Measurements from ENCODE around the gene GHDC.
"Not testable (repeated sequence)": the region's sequence is repeated elsewhere in the genome, so short reads cannot be mapped to it uniquely, and the experiment has no call there.

GHDC gene

DNA sequence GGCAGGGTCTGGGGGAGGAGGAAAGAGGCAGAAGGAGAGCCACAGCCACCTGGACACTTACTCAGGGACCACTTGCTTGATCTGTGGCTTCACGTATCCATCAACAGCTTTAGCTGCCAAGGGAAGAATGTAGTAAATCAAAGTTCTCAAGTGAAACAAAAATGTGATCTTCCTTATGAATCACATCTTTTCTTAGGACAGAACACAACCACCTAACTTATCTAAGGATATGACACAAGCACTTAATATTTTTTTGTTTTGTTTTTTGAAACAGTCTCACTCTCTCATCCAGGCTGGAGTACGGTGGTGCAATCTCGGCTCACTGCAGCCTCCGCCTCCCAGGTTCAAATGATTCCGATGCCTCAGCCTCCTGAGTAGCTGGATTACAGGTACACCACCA lies 8.4 kb upstream of the GHDC start:
- no peak for DNase-seq

DNA sequence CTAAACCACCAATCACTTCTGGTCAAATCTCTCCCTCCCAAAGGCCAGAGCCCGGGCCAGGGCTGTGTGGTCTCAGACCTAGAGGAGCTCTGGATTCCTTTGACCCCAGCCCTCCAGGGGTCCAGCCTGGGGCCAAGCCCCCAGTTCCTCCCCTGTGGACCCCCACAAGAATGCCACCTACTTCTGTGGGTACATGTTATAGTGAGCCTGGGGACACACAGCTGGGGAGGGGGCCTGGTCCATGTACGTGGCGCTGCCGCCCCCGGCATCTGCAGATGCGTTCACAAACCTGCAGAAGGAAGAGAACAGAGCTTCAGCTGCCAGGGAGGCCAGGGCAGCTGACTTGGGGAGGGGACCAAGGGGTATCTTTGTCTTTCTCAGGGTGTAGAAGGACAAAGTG lies 7.9 kb upstream of the GHDC start:
- no peak for DNase-seq

GRCh38 chr17:42201458-42201772 lies 7.1 kb upstream of the GHDC start:
- no peak for DNase-seq

DNA sequence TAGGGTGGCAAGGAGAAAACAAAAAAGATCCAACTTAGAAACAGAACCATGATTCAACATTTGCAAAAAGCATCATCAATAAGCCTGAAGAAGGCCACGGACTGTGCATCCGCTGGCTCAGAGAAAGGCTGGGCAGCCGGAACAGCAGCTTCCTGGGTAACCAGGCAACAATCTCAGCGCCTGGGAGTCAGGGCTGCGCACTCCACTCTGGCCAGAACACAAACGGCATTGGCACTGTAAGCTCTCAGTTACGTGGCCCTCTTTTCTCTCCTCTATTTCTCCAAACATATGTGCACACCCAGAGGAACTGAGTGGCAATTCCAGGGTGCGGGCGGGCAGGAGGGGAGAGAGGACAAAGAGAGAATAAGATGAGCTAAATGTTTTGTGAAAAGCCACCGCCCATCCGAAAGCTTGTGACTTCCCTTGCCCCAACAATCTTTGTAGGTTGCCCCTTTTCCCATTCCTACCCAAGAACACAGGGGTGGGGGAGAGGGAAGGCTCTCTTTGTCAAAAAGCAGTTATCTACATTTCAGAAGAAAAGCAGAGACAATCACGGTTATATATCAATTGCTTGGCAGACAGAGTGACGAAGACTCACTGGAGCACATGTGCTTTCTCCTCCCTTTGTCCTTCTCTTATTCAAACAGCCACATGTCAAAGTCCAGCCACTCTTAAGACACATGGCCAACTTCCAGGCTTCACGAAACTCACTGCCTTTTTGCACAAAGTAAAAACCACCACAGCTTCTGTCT lies 6.6 kb upstream of the GHDC start:
- DNase-seq: no peak

DNA sequence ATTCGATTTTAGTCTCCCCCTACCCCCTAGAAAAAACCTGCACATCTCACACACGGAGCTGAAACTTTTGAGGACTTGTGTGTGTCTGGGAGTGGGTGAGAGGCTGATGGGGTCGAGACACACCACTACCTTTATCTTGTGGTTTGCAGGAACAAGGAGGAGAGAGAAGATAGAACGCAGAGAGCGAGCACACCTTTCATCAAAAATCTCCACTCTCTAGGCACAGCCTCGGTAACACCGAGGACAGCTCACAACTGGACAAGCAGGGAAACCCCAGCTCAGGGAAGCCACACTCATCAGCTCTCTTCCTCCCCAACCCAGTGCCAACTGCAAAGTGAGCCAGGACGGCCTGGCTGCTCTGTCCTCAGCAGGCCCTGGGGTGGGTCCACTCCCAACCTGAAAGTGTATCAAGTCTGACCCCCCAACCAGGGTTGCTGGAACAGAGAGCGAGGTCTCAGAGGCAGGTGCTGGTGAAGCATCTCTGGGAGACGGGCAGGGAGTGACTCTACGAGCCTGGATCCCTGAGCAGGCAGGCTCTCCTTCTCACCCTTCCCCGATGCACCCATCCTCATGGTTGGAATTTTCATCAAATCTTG lies 5.2 kb upstream of the GHDC start:
- no peak for DNase-seq

- DNase-seq: no peak
Measured at GRCh38 chr17:42198897-42199296, 4.6 kb upstream of the GHDC start.

GRCh38 chr17:42197564-42198156 lies 3.4 kb upstream of the GHDC start:
- no peak for DNase-seq

DNA sequence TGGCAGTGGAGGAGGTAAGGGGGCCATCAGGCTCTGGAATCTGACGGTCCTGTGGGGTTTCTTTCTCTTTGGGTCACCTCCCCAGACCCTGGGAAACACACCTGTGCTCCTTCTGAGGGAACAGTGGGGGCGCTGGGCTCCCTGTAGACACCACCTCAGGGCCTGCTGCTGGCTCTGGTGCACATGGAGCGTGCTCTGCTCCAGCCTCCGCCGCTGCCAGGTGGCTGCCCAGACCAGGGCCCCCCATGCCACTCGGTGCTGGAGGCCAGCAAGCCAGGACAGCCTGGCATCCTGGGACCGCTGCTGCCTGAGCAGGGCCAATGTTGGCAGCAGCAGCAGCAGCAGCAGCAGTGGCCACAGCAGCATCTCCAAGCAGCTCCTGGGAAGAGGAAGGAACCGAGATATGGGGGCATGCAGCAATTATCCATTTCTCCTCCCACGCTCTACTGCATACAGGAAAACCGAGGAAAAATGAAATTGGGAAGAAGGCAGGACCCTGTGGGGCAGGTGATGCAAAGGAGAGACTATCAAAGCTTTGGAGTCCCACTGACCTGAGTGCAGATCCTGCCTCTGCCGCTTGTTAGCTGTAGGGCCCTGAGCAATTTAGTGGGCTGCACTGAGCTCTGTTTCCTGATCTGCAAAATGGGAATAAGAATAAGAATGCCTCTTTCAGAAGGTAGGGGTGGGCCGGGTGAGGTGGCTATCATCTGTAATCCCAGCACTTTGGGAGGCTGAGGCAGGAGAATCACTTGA lies 902 bp downstream of the GHDC start:
- no peak for DNase-seq

GRCh38 chr17:42192189-42193126 lies 1.8 kb downstream of the GHDC start:
- DNase-seq: no peak

DNA sequence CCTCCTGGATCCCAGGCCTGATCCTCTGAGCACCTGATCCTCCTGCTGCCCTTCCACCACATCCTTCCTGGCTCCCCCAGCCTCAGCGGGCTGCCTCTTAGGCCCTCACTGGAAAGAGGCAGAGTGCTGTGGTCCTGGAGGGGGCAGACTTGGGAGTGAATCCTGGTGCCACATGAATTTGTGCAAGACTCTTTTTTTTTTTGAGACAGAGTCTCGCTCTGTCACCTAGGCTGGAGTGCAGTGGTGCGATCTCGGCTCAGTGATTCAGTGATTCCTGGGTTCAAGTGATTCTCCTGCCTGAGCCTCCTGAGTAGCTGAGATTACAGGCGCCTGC lies 3.1 kb downstream of the GHDC start:
- DNase-seq: no peak

DNA sequence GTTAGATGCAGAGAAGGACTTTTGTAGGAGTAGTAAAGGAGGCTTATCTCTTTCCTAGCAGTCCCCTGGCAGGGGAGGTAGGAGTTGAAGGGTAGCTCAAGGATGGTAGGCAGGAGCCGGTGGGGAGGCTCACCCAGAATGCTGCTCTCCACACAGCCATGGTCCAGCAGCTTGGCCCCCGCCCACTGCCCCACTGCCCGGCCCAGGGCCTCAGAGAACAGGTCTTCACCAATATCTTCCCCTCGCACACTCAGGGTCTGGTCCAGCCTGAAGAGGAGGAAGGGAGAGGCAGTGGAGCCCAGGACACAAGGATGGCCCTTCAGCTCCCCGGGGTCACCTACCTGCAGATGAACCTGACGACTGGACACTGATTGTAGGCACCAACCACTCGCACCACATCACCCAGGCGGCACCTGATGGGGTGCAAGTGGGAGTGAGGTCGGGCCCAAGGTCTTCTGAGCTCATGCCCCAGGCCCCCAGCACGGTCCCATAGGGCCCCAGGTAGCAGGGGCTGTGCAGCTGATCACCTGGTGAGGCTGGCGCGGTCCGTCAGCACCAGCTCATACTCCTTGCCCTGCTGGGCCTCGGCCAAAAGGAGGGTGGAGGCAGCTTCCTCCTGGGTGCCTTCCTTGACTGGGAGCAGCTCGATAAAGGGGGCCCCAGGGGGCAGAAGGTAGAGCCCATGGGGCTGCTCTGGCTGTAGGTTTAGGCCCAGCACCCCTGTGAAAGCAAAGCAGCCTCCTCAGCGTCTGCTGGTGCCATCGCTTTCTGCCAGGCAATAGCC lies 3.6 kb downstream of the GHDC start:
- no peak for DNase-seq

GRCh38 chr17:42189651-42189965 lies 4.7 kb downstream of the GHDC start:
- no peak for DNase-seq

DNA sequence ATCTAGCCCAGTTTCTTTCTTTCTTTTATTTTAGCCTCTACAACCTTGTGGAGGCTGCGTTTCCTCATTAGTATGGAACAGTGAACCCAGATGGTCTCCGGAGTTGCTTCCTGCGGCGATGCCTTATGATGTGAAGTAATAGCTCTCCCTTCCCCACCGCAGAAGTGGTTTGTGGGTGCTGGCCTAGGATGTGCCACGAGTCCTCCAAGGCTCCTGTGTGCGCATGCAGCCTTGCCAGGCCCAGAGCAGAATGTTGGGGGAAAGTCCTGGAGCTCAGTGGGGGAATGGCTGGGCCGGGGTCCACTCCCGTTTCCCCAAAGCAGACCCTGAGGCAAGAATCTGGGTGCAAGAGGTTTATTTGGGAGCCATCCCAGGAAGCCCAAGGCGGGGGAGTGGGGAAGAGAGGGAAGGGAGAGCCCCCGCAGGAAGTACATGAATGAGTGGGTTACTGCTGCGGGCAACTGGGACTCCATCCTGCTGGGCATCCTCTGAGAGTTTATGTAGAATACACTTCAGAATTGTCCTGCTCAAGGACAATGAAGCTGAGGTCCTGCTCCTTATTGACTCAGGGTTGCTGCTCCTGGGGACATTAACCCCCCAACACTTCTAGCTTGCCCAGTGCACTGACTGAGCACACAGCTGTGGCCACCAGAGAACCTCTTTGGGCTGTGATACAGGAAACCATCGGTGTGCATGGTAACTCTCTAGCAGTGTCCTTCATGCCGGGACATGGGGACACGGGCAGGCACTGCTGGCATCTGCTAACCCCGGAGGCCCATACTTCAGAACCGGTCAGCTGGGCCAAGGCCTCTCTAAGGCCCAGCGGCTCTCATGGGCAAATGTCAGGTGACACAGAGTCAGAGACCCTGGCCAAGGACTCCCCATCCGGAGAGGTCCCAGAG lies 5.3 kb downstream of the GHDC start:
- no peak for DNase-seq

GRCh38 chr17:42187833-42188232 lies 6.5 kb downstream of the GHDC start:
- DNase-seq: no peak

GRCh38 chr17:42186191-42186590 lies 8.1 kb downstream of the GHDC start:
- DNase-seq: not testable (repeated sequence)

GRCh38 chr17:42185621-42185930 lies 8.7 kb downstream of the GHDC start:
- DNase-seq: no peak

- no peak for DNase-seq
Measured at GRCh38 chr17:42184713-42185620, 9.3 kb downstream of the GHDC start, which contains the start of gene HCRT. HCRT (minus strand) TSS chr17:42185452; CDS start chr17:42185365, 87 bp downstream.

- peak; percentile 60 for DNase-seq
Measured at GRCh38 chr17:42183741-42184711, 10.3 kb downstream of the GHDC start.
